OCI-LY1 (cell line): ENCODE data around the gene DHRS7B.

Experiments used
- H2AFZ ChIP-seq: fragments of 200-600 bp; sonication (generic), shearing (Covaris generic); 2 replicates; pipeline ENCODE4 v1.6.0; 2014; ENCODE audit warnings: antibody characterized with exemption, mild to moderate bottlenecking, low read length
- H3F3A ChIP-seq: fragments of 200-600 bp; sonication (generic), shearing (Covaris generic); 2 replicates; pipeline ENCODE4 v1.6.0; 2014; ENCODE audit warnings: mild to moderate bottlenecking, antibody characterized with exemption, low read length, moderate library complexity; ENCODE audit not compliant: insufficient read depth
- H3K27ac ChIP-seq: fragments of 200-600 bp; sonication (generic); 2 replicates; pipeline ENCODE4 v1.5.1; 2014; ENCODE audit warnings: low read length, mixed run types, mild to moderate bottlenecking, low read depth; ENCODE audit not compliant: poor library complexity, severe bottlenecking
- H3K27me3 ChIP-seq: fragments of 200-600 bp; sonication (generic); 2 replicates; pipeline ENCODE4 v1.6.0; 2014; ENCODE audit warnings: antibody characterized with exemption, mild to moderate bottlenecking, low read length, moderate library complexity; ENCODE audit not compliant: insufficient read depth
- H3K36me3 ChIP-seq: fragments of 200-600 bp; sonication (generic); 2 replicates; pipeline ENCODE4 v1.6.1; 2014; ENCODE audit warnings: mild to moderate bottlenecking, antibody characterized with exemption, low read length, moderate library complexity, mixed read lengths; ENCODE audit not compliant: insufficient read depth
- H3K4me1 ChIP-seq: fragments of 200-600 bp; sonication (generic); 2 replicates; pipeline ENCODE4 v1.5.1; 2014; ENCODE audit warnings: mild to moderate bottlenecking, low read length, moderate library complexity; ENCODE audit not compliant: insufficient read depth, severe bottlenecking
- H3K4me2 ChIP-seq: fragments of 200-600 bp; sonication (generic), shearing (Covaris generic); 2 replicates; pipeline ENCODE4 v1.6.1; 2014; ENCODE audit warnings: low read length
- H3K4me3 ChIP-seq: fragments of 200-600 bp; sonication (generic); 2 replicates; pipeline ENCODE4 v1.5.1; 2014; ENCODE audit warnings: low read length, low read depth, mild to moderate bottlenecking, mixed read lengths; ENCODE audit not compliant: poor library complexity, severe bottlenecking
- H3K79me2 ChIP-seq: fragments of 200-600 bp; shearing (Covaris generic); 2 replicates; pipeline ENCODE4 v1.6.1; 2016; ENCODE audit warnings: mixed run types, low read length, mixed read lengths; ENCODE audit not compliant: insufficient read depth
- H3K9ac ChIP-seq: fragments of 200-600 bp; sonication (generic), shearing (Covaris generic); 2 replicates; pipeline ENCODE4 v1.6.1; 2014; ENCODE audit warnings: mild to moderate bottlenecking, low read length, mixed read lengths
- H3K9me2 ChIP-seq: fragments of 200-600 bp; sonication (generic), shearing (Covaris generic); 2 replicates; pipeline ENCODE4 v1.6.1; 2014; ENCODE audit warnings: low read depth, mild to moderate bottlenecking, low read length, mixed read lengths
- H3K9me3 ChIP-seq: fragments of 200-600 bp; shearing (Covaris generic); 2 replicates; pipeline ENCODE4 v1.6.1; 2014; ENCODE audit warnings: low read length, mixed read lengths
- H4K20me1 ChIP-seq: fragments of 200-600 bp; sonication (generic), shearing (Covaris generic); 2 replicates; pipeline ENCODE4 v1.6.0; 2016; ENCODE audit warnings: mild to moderate bottlenecking, low read length; ENCODE audit not compliant: insufficient read depth
- EZH2 ChIP-seq: fragments of 200-600 bp; sonication (generic), shearing (Covaris generic); IDR thresholded peaks from 2 replicates; pipeline ENCODE4 v1.8.0; 2017; ENCODE audit warnings: borderline replicate concordance, mixed run types, mild to moderate bottlenecking, antibody characterized with exemption, low read length, moderate library complexity, mixed read lengths
- TF ChIP-seq, protein P1 (sequence below): fragments of 200-600 bp; sonication (generic), shearing (Covaris generic); IDR thresholded peaks from 2 replicates; pipeline ENCODE4 v1.5.1; 2017; ENCODE audit warnings: mild to moderate bottlenecking, antibody characterized with exemption, low read length, moderate library complexity, mixed read lengths

The DHRS7B gene, protein sequence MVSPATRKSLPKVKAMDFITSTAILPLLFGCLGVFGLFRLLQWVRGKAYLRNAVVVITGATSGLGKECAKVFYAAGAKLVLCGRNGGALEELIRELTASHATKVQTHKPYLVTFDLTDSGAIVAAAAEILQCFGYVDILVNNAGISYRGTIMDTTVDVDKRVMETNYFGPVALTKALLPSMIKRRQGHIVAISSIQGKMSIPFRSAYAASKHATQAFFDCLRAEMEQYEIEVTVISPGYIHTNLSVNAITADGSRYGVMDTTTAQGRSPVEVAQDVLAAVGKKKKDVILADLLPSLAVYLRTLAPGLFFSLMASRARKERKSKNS

DNA sequence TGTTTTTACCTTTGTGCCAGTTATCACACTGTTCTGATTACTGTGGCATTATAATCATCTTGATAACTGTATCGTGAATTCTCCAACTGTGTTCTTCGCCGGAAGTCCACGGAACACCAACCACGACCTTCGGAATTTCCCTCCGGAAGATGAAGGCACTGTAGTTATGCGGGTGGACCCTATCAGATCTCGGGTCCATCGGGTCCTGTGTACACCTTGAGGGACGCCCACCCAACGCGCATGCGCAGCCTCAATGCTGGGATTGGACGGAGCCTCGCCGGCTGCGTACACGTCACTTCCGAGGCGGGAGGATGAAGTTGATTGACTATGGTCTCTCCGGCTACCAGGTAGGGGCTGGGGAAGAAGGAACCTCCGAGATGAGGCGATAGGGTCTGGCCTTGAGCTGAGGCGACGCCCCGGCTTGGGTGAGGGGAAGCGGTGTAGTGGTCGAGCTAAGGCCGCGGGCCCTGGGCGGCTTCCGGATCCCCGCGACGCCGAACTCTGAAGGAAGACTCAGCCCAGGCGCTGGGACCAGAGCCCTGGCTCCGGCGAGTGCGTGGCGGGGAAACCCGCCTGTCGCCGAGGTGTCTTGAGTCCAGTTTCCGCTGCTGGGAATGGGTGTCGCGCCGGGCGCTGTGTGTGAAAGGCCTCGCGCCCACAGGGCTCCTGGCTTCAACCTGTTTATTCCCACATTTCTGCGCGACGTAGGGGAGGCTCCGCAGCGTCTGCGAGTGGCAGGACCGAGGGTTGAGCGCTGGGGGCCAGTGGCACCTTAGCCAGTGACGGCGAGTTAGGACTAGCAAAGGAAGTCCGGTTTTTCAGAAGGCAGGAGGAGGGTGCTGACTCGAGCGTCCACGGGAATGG lies at the start of gene DHRS7B:
Gene DHRS7B (plus strand): TSS at position 320 of the 864 bp plus-strand sequence. CDS start 8 bp downstream, at position 328.
- Histone ChIP-seq H4K20me1 (no peaks in the 10 kb centered on the region), H3K36me3 (no peaks in the 10 kb centered on the region), H3K9me3 (no peaks in the 10 kb centered on the region), H2AFZ (no peak within 1 kb of the TSS), H3K79me2 (peaks cover 8% of the 10 kb centered on the region), H3K9me2 (no peaks in the 10 kb centered on the region), H3K4me3 (peak within 1 kb of the TSS; percentile 71), H3K9ac (peak within 1 kb of the TSS; percentile 77), H3K27ac (peak within 1 kb of the TSS; percentile 63), H3K27me3 (no peaks in the 10 kb centered on the region), H3K4me2 (peak within 1 kb of the TSS; percentile 82), H3F3A (no peaks in the 10 kb centered on the region), H3K4me1 (peaks cover 21% of the 10 kb centered on the region)
- TF ChIP-seq, protein P1, sequence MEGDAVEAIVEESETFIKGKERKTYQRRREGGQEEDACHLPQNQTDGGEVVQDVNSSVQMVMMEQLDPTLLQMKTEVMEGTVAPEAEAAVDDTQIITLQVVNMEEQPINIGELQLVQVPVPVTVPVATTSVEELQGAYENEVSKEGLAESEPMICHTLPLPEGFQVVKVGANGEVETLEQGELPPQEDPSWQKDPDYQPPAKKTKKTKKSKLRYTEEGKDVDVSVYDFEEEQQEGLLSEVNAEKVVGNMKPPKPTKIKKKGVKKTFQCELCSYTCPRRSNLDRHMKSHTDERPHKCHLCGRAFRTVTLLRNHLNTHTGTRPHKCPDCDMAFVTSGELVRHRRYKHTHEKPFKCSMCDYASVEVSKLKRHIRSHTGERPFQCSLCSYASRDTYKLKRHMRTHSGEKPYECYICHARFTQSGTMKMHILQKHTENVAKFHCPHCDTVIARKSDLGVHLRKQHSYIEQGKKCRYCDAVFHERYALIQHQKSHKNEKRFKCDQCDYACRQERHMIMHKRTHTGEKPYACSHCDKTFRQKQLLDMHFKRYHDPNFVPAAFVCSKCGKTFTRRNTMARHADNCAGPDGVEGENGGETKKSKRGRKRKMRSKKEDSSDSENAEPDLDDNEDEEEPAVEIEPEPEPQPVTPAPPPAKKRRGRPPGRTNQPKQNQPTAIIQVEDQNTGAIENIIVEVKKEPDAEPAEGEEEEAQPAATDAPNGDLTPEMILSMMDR = no peak; the same call in 1 of the 2 replicates
- TF ChIP-seq EZH2 = no peak

DNA sequence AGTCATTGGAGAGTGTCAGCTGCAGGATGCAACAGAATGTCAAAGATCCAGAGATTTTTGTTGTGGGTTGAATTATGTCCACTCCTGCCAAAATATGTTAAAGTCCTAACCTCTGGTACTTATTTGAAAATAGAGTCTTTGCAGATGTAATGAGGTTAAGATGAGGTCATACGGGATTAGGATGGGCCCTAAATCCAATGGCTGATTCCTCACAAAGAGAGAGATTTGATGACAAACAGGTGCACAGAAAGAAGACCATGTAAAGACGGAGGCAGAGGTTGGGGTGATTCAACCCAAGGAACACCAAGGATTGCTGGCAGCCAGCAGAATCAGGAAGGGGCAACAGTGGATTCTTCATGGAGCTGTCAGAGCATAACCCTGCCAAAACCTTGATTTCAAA lies 49.5 kb upstream of the DHRS7B start:
- no peak overlapping the region for H3K27ac ChIP-seq
- H3K9ac ChIP-seq = no peak overlapping the region
- H3K27me3 ChIP-seq = peaks cover 14% of the 10 kb centered on the region; the same call in 1 of the 2 replicates
- H3K4me2 ChIP-seq = no peak overlapping the region
- H3K36me3 ChIP-seq = no peaks in the 10 kb centered on the region; the same call in 1 of the 2 replicates
- H3K4me3 ChIP-seq = no peak overlapping the region
- H3K79me2 ChIP-seq = no peaks in the 10 kb centered on the region
- H3K9me2 ChIP-seq = no peaks in the 10 kb centered on the region
- no peak for TF ChIP-seq EZH2
- H3K9me3 ChIP-seq = peaks cover 7% of the 10 kb centered on the region; the same call in 1 of the 2 replicates
- no peaks in the 10 kb centered on the region for H3K4me1 ChIP-seq
- no peaks in the 10 kb centered on the region for H3F3A ChIP-seq
- H4K20me1 ChIP-seq = no peaks in the 10 kb centered on the region
- no peak overlapping the region for H2AFZ ChIP-seq

DNA sequence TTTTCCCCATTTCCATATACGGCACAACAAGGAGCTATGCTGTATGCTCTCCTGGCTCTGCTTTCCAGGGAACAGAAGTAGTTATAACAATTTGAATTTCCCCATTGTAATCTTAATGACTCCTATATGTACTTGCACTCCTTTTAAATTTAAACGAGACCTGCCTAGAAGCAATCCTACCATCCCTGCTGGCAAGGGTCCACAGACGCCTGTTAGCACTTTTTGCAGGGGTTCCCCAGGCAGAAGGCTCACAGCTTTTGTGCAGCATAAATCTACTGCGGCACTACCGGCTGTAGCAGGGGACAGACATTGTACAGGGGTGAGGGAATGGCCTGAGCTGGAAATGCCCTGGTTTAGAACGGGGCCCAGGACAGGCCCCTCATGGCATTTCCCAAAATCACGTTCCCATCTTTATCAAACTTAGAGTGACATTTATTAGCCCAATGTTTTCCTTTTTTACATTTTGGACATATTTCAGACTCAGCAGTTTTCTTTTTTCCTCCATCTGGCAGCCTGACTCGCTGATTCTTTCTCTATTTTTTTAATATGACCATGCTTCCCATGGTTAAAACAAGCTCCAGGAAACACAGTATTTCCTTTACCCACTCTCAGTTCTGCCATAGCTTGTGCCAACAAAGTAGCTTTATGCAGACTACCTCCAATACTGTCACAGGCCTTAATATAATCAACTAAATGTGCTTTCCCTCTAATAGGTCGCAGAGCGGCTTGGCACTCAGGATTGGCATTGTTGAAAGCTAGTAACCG lies 48.6 kb upstream of the DHRS7B start:
- H3K9ac ChIP-seq = no peak overlapping the region
- TF ChIP-seq EZH2 = no peak
- TF ChIP-seq, protein P1 = no peak

More for the DNA sequence above, 48.6 kb upstream of the DHRS7B start:
- no peaks in the 10 kb centered on the region for H3K9me2 ChIP-seq
- no peak overlapping the region for H3K27ac ChIP-seq
- no peaks in the 10 kb centered on the region for H3F3A ChIP-seq
- no peaks in the 10 kb centered on the region for H3K79me2 ChIP-seq
- H3K4me3 ChIP-seq = no peak overlapping the region
- peaks cover 7% of the 10 kb centered on the region; the same call in 1 of the 2 replicates for H3K9me3 ChIP-seq
- no peaks in the 10 kb centered on the region for H4K20me1 ChIP-seq
- H3K4me2 ChIP-seq = no peak overlapping the region
- H3K4me1 ChIP-seq = no peaks in the 10 kb centered on the region
- peaks cover 14% of the 10 kb centered on the region; the same call in 1 of the 2 replicates for H3K27me3 ChIP-seq
- no peaks in the 10 kb centered on the region; the same call in 1 of the 2 replicates for H3K36me3 ChIP-seq
- no peak overlapping the region for H2AFZ ChIP-seq
